Immature natural killer cell (primary cell): ENCODE data around the gene PSMD6. TPM values are rescaled to one million over a fixed set of nuclear protein-coding genes. Genes with fewer than 3 reads are reported as not detected.

ENCODE experiments used
- DNase-seq, 3 donors: peaks; one replicate each; pipeline ENCODE4 v3.0.0; 2022; ENCODE audit warnings: mixed read lengths in 1 of 3
- H3K27ac Mint-ChIP-seq, 6 donors: one replicate each; pipeline ENCODE4 v1.8.0; 2020; ENCODE audit warnings: mixed read lengths in 6 of 6, mild to moderate bottlenecking in 5 of 6, inconsistent platforms in 4 of 6, moderate library complexity in 3 of 6
- H3K27me3 Mint-ChIP-seq, 3 donors: one replicate each; pipeline ENCODE4 v1.8.0; 2020 to 2021; ENCODE audit warnings: low read depth in 3 of 3, mild to moderate bottlenecking in 3 of 3, mixed read lengths in 3 of 3, moderate library complexity in 3 of 3, inconsistent platforms in 1 of 3
- H3K36me3 Mint-ChIP-seq, 3 donors: one replicate each; pipeline ENCODE4 v1.8.0; 2020; ENCODE audit warnings: mixed read lengths in 3 of 3, inconsistent platforms in 2 of 3, mild to moderate bottlenecking in 2 of 3
- H3K4me1 Mint-ChIP-seq, 2 donors: one replicate each; pipeline ENCODE4 v1.8.0; 2020; ENCODE audit warnings: inconsistent platforms in 2 of 2, mild to moderate bottlenecking in 2 of 2, mixed read lengths in 2 of 2, moderate library complexity in 1 of 2
- H3K4me3 Mint-ChIP-seq, 5 donors: one replicate each; pipeline ENCODE4 v1.8.0; 2020; ENCODE audit warnings: mild to moderate bottlenecking in 5 of 5, mixed read lengths in 5 of 5, inconsistent platforms in 3 of 5, moderate library complexity in 3 of 5
- H3K9me3 Mint-ChIP-seq, 6 donors: one replicate each; pipeline ENCODE4 v1.8.0; 2020; ENCODE audit warnings: mild to moderate bottlenecking in 6 of 6, mixed read lengths in 6 of 6, inconsistent platforms in 4 of 6, moderate library complexity in 3 of 6
- polyA plus RNA-seq, 3 donors: library from polyadenylated mRNA; unstranded; fragments of 300-500 nt; fragmentation: Illumina TruSeq; gene quantifications; one replicate each; pipeline ENCODE4 v1.2.3, GENCODE V29; 2021

PSMD6 gene
- polyA plus RNA-seq, 3 donors from 2014 or later: 92.3 to 161 (median 124) TPM

DNA sequence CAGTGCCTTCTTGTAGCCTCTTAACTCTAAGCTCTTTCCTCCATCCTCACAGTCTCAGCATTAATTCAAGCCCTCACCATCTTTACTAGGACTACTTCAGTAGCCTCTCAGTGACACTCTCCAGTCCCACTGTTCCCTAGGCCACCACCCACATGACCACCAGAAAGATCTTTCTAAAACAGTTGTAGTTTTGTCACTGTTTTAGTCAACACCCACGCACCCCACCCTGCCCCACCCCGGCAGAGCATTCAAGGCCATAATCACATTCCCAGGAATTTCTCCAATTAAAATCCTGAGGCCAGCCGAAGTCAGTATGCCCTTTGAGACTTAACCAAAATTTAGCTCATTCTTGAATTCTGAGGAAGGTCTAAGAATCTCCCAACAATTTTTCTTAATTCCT, 31.2 kb upstream of the PSMD6 start:
- H3K9me3 Mint-ChIP-seq: peaks cover 0 to 1% (median 0%) of the 10 kb centered on the region in 6 donors
- no peaks in the 10 kb centered on the region for H3K4me1 Mint-ChIP-seq
- H3K36me3 Mint-ChIP-seq: no peaks in the 10 kb centered on the region
- no peak for DNase-seq
- H3K27me3 Mint-ChIP-seq: peaks cover 8 to 15% (median 12%) of the 10 kb centered on the region in 3 donors
- H3K27ac Mint-ChIP-seq: no peak overlapping the region
- H3K4me3 Mint-ChIP-seq: no peak overlapping the region

DNA sequence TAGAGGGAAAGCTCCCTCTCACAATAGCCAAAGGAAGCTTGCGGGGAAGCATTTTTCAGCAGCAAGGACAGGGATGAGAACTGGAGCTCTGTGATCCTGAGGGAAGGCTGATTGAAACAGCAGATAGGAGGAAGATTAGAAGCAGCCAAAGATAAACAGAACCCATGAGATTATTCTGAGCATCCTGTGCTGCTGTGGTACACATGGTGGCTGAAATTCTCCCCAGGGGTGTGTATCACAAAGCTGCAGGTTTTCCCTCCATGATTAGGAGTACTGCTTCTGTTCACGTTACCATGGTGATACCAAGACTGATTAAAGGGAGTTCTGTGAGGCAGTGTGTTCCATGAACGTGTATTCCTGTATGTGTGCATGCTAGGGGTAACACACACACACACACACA, 30.3 kb upstream of the PSMD6 start:
- H3K27me3 Mint-ChIP-seq: peaks cover 6 to 17% (median 14%) of the 10 kb centered on the region in 3 donors

DNA sequence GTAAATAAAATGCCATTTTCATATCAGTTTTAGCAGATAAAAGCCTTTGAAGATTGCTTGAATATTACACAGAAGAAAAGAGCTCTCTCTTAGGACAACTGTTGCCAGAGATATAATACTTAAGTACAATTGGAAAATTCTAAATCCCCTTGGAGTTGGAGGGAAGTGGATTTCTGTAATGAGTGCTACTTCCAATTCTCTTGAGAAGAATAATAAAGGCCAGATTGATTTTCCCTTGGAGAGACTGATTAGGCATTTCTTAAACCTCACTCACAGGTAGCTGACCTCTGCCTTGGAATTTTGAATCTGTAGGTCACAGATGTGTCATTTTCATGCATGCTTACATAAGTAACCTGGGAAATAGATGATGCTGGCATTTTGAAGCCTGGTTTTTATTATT, 29.8 kb upstream of the PSMD6 start:
- H3K27ac Mint-ChIP-seq: no peak overlapping the region
- H3K9me3 Mint-ChIP-seq: peaks cover 0 to 2% (median 0%) of the 10 kb centered on the region in 6 donors
- no peaks in the 10 kb centered on the region for H3K36me3 Mint-ChIP-seq
- H3K4me1 Mint-ChIP-seq: no peaks in the 10 kb centered on the region
- DNase-seq: no peak
- peaks cover 6 to 13% (median 13%) of the 10 kb centered on the region in 3 donors for H3K27me3 Mint-ChIP-seq
- no peak overlapping the region for H3K4me3 Mint-ChIP-seq

More for the DNA sequence above, 30.3 kb upstream of the PSMD6 start:
- no peak for DNase-seq
- Mint-ChIP-seq H3K4me1 (no peaks in the 10 kb centered on the region), H3K27ac (no peak overlapping the region), H3K36me3 (no peaks in the 10 kb centered on the region), H3K4me3 (no peak overlapping the region), H3K9me3 (peaks cover 0 to 2% (median 0%) of the 10 kb centered on the region in 6 donors)

DNA sequence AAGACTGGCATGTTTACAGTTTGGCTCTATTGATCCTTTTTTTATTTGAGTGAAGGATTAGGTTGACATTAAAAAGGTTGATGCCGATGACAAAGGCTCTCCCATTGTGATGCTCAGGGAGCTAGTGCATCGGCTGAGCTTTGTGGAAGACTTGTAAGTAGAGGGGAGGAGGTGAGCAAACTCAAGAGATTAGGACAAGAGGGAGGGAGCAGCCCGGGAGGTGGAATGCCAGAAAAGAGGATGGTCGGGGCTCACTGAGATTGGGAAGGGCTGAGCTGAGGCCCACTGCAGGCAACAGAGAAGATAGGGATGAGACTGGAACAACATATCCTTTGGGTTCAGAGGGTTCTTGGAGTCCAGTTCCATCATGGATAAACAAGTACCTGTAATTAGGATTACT, 26.5 kb upstream of the PSMD6 start:
- Mint-ChIP-seq H3K4me3 (no peak overlapping the region), H3K27me3 (peaks cover 0 to 10% (median 8%) of the 10 kb centered on the region in 3 donors), H3K9me3 (peaks cover 0 to 2% (median 0%) of the 10 kb centered on the region in 6 donors), H3K4me1 (no peaks in the 10 kb centered on the region), H3K36me3 (no peaks in the 10 kb centered on the region), H3K27ac (no peak overlapping the region)
- no peak for DNase-seq

- Mint-ChIP-seq H3K27me3 (peaks cover 0 to 14% (median 7%) of the 10 kb centered on the region in 3 donors), H3K27ac (no peak overlapping the region), H3K4me3 (no peak overlapping the region), H3K36me3 (no peaks in the 10 kb centered on the region), H3K9me3 (peaks cover 0 to 2% (median 0%) of the 10 kb centered on the region in 6 donors), H3K4me1 (no peaks in the 10 kb centered on the region)
- DNase-seq: no peak
These were observed 25.8 kb upstream of the PSMD6 start for GRCh38 chr3:64049136-64049535.

GRCh38 chr3:64048631-64049061, 25.4 kb upstream of the PSMD6 start:
- Mint-ChIP-seq H3K4me3 (no peak overlapping the region), H3K9me3 (peaks cover 0 to 2% (median 0%) of the 10 kb centered on the region in 6 donors), H3K27me3 (peaks cover 0 to 19% (median 5%) of the 10 kb centered on the region in 3 donors), H3K4me1 (no peaks in the 10 kb centered on the region), H3K36me3 (no peaks in the 10 kb centered on the region), H3K27ac (no peak overlapping the region)
- DNase-seq: no peak

- H3K4me3 Mint-ChIP-seq: no peak overlapping the region
- H3K27ac Mint-ChIP-seq: no peak overlapping the region
- H3K36me3 Mint-ChIP-seq: no peaks in the 10 kb centered on the region
- H3K4me1 Mint-ChIP-seq: no peaks in the 10 kb centered on the region
- H3K9me3 Mint-ChIP-seq: peaks cover 0 to 2% (median 0%) of the 10 kb centered on the region in 6 donors
- H3K27me3 Mint-ChIP-seq: peaks cover 0 to 21% (median 6%) of the 10 kb centered on the region in 3 donors
- no peak for DNase-seq
These were observed 24.5 kb upstream of the PSMD6 start for GRCh38 chr3:64047787-64048186.

DNA sequence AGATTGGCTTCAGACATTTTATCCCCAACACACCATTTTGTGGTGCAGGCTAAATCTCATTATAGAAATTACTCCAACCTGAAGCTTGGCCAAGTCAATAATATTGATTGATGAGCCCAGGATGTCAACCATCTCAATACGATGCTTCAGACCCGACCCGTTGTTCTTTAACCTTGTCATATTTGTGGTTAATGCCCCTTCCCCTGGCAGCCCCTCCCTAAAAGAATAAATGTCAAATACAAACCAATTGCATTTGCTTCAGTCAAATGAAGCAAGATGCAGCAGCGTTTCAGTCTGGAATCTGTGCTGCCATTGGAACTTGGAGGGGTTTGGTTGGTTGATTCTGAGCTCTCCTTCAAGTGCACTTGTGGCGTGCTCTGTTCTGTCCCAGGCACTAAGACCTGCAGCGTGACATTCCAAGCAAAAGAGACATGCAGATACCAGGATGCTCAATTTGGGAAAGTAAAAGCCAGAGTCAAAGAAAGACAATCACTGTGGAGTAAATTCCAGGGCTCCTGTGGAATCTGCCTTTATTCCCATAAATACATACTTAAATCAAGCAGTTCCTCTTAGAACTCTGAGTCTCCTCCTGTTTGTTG, 23.8 kb upstream of the PSMD6 start:
- peaks cover 0 to 2% (median 0%) of the 10 kb centered on the region in 6 donors for H3K9me3 Mint-ChIP-seq
- no peaks in the 10 kb centered on the region for H3K4me1 Mint-ChIP-seq
- H3K4me3 Mint-ChIP-seq: no peak overlapping the region
- no peaks in the 10 kb centered on the region for H3K36me3 Mint-ChIP-seq
- no peak overlapping the region for H3K27ac Mint-ChIP-seq
- DNase-seq: no peak
- peaks cover 0 to 23% (median 7%) of the 10 kb centered on the region in 3 donors for H3K27me3 Mint-ChIP-seq

DNA sequence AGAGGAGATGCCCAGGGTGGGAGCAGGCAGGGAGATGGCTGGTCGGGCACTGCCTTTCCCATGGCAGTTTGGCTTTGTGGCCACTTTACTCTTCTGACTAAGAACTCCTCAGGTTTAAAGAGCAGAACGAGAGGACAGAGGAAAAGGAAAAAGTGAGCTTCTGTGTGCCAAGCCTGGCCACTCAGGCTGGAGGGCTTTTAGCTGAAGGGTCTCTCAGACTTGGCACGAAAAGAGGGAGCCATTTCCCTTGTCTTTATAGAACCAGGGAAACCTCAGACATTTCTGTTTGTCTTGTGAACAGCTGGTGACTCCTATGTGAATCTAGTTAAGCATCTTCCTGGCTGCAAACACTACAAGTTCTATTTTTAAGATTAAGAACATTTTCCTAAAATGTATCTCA, 23.3 kb upstream of the PSMD6 start:
- peaks cover 0 to 23% (median 7%) of the 10 kb centered on the region in 3 donors for H3K27me3 Mint-ChIP-seq
- H3K4me1 Mint-ChIP-seq: no peaks in the 10 kb centered on the region
- H3K4me3 Mint-ChIP-seq: no peak overlapping the region
- no peak overlapping the region for H3K27ac Mint-ChIP-seq
- no peaks in the 10 kb centered on the region for H3K36me3 Mint-ChIP-seq
- H3K9me3 Mint-ChIP-seq: peaks cover 0 to 2% (median 0%) of the 10 kb centered on the region in 6 donors
- no peak for DNase-seq

DNA sequence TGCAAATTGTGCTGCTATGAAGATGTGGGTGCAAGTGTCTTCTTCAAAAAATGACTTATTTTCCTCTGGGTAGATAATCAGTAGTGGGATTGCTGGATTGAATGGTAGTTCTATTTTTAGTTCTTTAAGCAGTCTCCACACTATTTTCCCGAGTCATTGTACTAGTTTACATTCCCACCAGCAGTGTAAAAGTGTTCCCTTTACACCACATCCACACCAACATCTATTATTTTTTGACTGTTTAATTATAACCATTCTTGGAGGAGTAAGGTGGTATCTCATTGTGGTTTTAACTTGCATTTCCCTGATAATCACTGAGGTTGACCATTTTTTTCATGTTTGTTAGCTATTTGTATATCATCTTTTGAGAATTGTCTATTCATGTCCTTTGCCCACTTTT, 19.7 kb upstream of the PSMD6 start:
- H3K4me3 Mint-ChIP-seq: no peak overlapping the region

GRCh38 chr3:64039981-64040733, 16.9 kb upstream of the PSMD6 start:
- no peaks in the 10 kb centered on the region for H3K9me3 Mint-ChIP-seq
- DNase-seq: no peak
- H3K27me3 Mint-ChIP-seq: peaks cover 4 to 17% (median 9%) of the 10 kb centered on the region in 3 donors
- no peak overlapping the region for H3K27ac Mint-ChIP-seq
- no peaks in the 10 kb centered on the region for H3K36me3 Mint-ChIP-seq
- H3K4me3 Mint-ChIP-seq: no peak overlapping the region
- no peaks in the 10 kb centered on the region for H3K4me1 Mint-ChIP-seq

More for the DNA sequence above, 19.7 kb upstream of the PSMD6 start:
- H3K27ac Mint-ChIP-seq: no peak overlapping the region
- H3K4me1 Mint-ChIP-seq: no peaks in the 10 kb centered on the region
- DNase-seq: no peak
- H3K36me3 Mint-ChIP-seq: no peaks in the 10 kb centered on the region
- no peaks in the 10 kb centered on the region for H3K9me3 Mint-ChIP-seq
- peaks cover 3 to 20% (median 7%) of the 10 kb centered on the region in 3 donors for H3K27me3 Mint-ChIP-seq

GRCh38 chr3:64039332-64039731, 16.0 kb upstream of the PSMD6 start:
- Mint-ChIP-seq H3K4me3 (no peak overlapping the region), H3K36me3 (no peaks in the 10 kb centered on the region)

DNA sequence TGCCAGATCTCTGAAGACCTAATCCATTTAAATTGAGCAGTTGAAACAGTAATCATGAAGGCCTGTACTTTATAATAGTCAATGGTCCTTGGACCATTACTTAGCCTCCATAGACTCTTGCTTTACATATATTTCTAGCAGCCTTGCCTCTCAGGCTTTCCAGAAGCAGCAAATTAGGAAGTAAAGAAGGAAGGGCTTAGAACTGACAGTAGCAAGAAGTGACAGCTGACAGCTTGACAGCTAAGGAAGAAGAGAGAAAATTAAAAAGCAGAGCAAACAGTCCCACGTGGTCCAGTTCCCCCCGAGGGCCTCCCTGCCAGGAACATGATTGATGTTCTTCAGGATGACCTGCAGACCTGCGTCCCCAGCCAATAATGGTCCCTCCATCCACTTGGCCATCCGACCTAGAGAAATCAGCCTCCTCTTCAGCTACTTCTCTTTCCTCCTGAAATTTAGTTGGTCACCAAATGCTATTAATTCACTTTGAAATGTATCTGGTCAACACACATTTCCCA, 15.0 kb upstream of the PSMD6 start:
- H3K4me1 Mint-ChIP-seq: no peaks in the 10 kb centered on the region

More at GRCh38 chr3:64039332-64039731, 16.0 kb upstream of the PSMD6 start:
- no peak for DNase-seq
- Mint-ChIP-seq H3K9me3 (no peaks in the 10 kb centered on the region), H3K27ac (no peak overlapping the region), H3K4me1 (no peaks in the 10 kb centered on the region), H3K27me3 (peaks cover 5 to 13% (median 9%) of the 10 kb centered on the region in 3 donors)

DNA sequence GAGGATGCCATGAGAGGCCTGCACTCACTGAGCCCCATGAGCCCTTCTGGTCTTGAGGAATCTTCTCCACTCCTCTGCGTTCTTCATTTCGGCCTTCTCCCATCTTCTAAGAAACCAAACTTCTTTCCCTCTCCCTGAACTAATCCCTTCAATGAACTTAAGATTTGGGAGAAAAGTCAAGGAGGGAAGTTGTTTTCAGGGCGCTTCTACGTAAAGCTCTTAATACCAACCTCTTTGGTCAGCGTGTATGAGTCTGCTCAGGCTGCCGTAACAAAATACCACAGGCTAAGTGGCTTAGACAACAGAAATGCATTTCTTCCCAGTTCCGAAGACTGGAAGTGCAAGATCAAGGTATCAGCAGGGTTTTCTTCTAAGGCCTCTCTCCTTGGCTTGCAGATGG, 13.8 kb upstream of the PSMD6 start:
- Mint-ChIP-seq H3K9me3 (peaks cover 0 to 2% (median 0%) of the 10 kb centered on the region in 6 donors), H3K4me1 (no peaks in the 10 kb centered on the region), H3K4me3 (no peak overlapping the region), H3K27ac (no peak overlapping the region), H3K27me3 (peaks cover 0 to 9% (median 7%) of the 10 kb centered on the region in 3 donors), H3K36me3 (no peaks in the 10 kb centered on the region)
- DNase-seq: no peak

More for the DNA sequence above, 15.0 kb upstream of the PSMD6 start:
- Mint-ChIP-seq H3K27ac (no peak overlapping the region), H3K9me3 (peaks cover 0 to 2% (median 0%) of the 10 kb centered on the region in 6 donors), H3K4me3 (no peak overlapping the region), H3K27me3 (peaks cover 6 to 11% (median 7%) of the 10 kb centered on the region in 3 donors), H3K36me3 (no peaks in the 10 kb centered on the region)
- no peak for DNase-seq
